Psoas muscle (tissue), 8 donors: ENCODE measurements around the gene TCFL5. TPM values are rescaled to one million over a fixed set of nuclear protein-coding genes. Genes with fewer than 3 reads are reported as not detected.

Source experiments
- ATAC-seq, 4 donors: fragments of 200-7000 bp; cut with Tn5 transposase; one replicate each; pipeline ENCODE4 v1.9.1; 2020; ENCODE audit warnings: moderate library complexity in 3 of 4, mild to moderate bottlenecking in 2 of 4
- DNase-seq, 2 donors: peaks; one replicate each; pipeline ENCODE4 v3.0.0-alpha.2; 2020
- H3K27ac ChIP-seq: fragments of 200-600 bp; one replicate; pipeline ENCODE4 v1.8.0; 2022
- H3K27me3 ChIP-seq, 3 donors: fragments of 200-600 bp in 1 of 3; one replicate each; pipeline versions ENCODE4 v1.6.1 to v1.8.0; 2013 to 2022; ENCODE audit warnings: low read length in 2 of 3, mild to moderate bottlenecking in 2 of 3, moderate library complexity in 1 of 3; ENCODE audit not compliant: insufficient read depth in 3 of 3
- H3K36me3 ChIP-seq, 2 donors: fragments of 200-600 bp in 1 of 2; one replicate each; pipeline versions ENCODE4 v1.6.1 to v1.8.0; 2013 to 2022; ENCODE audit warnings: low read depth in 1 of 2, mild to moderate bottlenecking in 1 of 2, moderate library complexity in 1 of 2; ENCODE audit not compliant: insufficient read depth in 1 of 2
- H3K4me1 ChIP-seq: fragments of 200-600 bp; one replicate; pipeline ENCODE4 v1.8.0; 2022
- H3K4me3 ChIP-seq: fragments of 200-600 bp; one replicate; pipeline ENCODE4 v1.8.0; 2022; ENCODE audit warnings: mild to moderate bottlenecking
- H3K9me3 ChIP-seq: fragments of 200-600 bp; one replicate; pipeline ENCODE4 v1.8.0; 2022
- WGBS, 3 donors: extraction: QIAGEN DNeasy Blood & Tissue Kit; methylation state at CpG; one replicate each; pipeline versions ENCODE4 v1.1.6 to v1.1.7; 2013; 5-methylcytosine and 5-hydroxymethylcytosine counted together
- intact Hi-C, 2 donors: fragments of 100-400 bp; cut with DNase I; formaldehyde crosslinking; loops; one replicate each; pipeline versions ENCODE4 v1.11.0 to v1.14.2; 2022
- polyA plus RNA-seq, 3 donors: library from polyadenylated mRNA; stranded (reverse); fragments of 200-250 nt; gene quantifications; one replicate each; pipeline ENCODE4 v1.2.3, GENCODE V29; 2013
- total RNA-seq, 4 donors: library from RNA; stranded (reverse); fragmentation: NEBNext Ultra II Directional in 2 of 4; extraction: Animal tissue kit (Norgen Biotek cat#: 25700) in 2 of 4; gene quantifications; one replicate each; pipeline versions ENCODE4 v1.2.1 to v1.2.4, GENCODE V29; 2021 to 2023
- TF ChIP-seq, protein P1 (sequence below): fragments of 200-600 bp; IDR thresholded peaks from one replicate; pipeline ENCODE4 v1.8.0; 2022; ENCODE audit warnings: antibody characterized with exemption
- donor health status: healthy with polysubstance abuse.
- donor health status: DM: no; HTN: no; CAD: no; lungs with moderate emphysema.
- donor health status: Bipolar disorder and iron deficiency.
- donor health status: healthy.
- donor health status: DM: yes; HTN: yes; CAD: no.
- donor health status: DM: no; HTN: no; CAD: no.
- donor health status: DM: no; HTN: no; CAD: no.
- donor health status: DM: yes; HTN: yes; CAD: no.

Gene TCFL5
- total and polyA plus RNA-seq, 7 donors = 2.3 to 5.2 (median 3.9) TPM

DNA sequence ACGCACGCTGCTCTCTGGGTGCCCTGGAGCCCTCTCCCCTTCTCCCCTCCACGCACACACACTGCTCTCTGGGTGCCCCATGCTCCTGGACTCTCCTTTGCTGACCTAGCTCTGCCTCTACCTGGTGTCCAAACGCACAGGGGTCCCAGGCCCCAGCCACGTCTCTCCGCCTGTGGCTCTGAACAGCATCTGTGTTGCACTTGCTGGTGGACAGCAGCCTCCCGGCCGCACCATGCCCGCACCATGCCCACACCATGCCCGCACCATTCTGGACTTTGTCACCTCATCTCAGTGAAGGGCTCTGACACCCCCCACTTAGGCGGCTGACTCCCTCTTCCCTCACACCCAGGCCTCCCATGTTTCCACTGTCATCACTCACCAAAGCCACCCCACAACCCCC is 21.8 kb downstream of the TCFL5 start:
- Histone ChIP-seq H3K9me3 (no peaks in the 10 kb centered on the region), H3K4me3 (no peak overlapping the region), H3K27me3 (peaks cover 0 to 24% (median 3%) of the 10 kb centered on the region in 3 donors), H3K36me3 (peaks cover 0 to 6% of the 10 kb centered on the region in 2 donors), H3K4me1 (no peaks in the 10 kb centered on the region), H3K27ac (no peak overlapping the region)
- ATAC-seq (no peak), DNase-seq (no peak)
- WGBS, 3 donors = 84 to 89% (median 87%) methylated on average over 11 of the region's 11 CpGs
- intact Hi-C loops = no loop called here
- TF ChIP-seq, protein P1, sequence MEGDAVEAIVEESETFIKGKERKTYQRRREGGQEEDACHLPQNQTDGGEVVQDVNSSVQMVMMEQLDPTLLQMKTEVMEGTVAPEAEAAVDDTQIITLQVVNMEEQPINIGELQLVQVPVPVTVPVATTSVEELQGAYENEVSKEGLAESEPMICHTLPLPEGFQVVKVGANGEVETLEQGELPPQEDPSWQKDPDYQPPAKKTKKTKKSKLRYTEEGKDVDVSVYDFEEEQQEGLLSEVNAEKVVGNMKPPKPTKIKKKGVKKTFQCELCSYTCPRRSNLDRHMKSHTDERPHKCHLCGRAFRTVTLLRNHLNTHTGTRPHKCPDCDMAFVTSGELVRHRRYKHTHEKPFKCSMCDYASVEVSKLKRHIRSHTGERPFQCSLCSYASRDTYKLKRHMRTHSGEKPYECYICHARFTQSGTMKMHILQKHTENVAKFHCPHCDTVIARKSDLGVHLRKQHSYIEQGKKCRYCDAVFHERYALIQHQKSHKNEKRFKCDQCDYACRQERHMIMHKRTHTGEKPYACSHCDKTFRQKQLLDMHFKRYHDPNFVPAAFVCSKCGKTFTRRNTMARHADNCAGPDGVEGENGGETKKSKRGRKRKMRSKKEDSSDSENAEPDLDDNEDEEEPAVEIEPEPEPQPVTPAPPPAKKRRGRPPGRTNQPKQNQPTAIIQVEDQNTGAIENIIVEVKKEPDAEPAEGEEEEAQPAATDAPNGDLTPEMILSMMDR = no peak

DNA sequence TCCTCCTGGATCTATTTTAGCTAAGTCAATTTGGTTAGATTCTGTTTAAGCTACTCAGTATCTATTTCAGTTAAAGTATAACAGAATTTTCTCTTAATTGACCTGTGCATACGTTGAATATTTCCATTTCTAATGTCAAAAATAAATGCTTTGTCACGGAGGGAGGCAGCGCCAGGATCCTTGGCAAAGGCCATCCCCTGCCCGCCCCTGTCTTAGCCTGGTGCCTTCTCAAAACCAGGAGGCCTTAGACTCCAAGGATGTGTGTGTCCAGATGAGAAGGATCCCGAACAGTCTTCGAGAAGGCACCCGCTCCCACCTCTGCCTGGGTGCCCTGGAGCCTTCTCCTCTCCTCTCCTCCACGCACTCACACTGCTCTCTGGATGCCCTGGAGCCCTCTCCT is 22.4 kb downstream of the TCFL5 start:
- Histone ChIP-seq H3K27me3 (peaks cover 0 to 25% (median 3%) of the 10 kb centered on the region in 3 donors), H3K9me3 (no peaks in the 10 kb centered on the region), H3K27ac (no peak overlapping the region), H3K4me1 (no peaks in the 10 kb centered on the region), H3K36me3 (peaks cover 0 to 6% of the 10 kb centered on the region in 2 donors), H3K4me3 (no peak overlapping the region)
- no peak for ATAC-seq
- intact Hi-C loops = no loop called here
- no peak for DNase-seq
- WGBS, 3 donors = 83 to 90% (median 89%) methylated on average over 7 to 8 of the region's 8 CpGs
- TF ChIP-seq, protein P1 = no peak

GRCh38 chr20:62838128-62838891 is 23.3 kb downstream of the TCFL5 start:
- no peak overlapping the region for H3K4me3 ChIP-seq
- ATAC-seq (no peak), DNase-seq (peak in 1 of 2 donors; percentile 50)
- intact Hi-C loops = no loop called here
- no peaks in the 10 kb centered on the region for H3K4me1 ChIP-seq
- no peaks in the 10 kb centered on the region for H3K9me3 ChIP-seq
- 67 to 75% (median 71%) methylated on average over 27 of the region's 27 CpGs for WGBS, 3 donors
- TF ChIP-seq, protein P1 = no peak
- peaks cover 0 to 28% (median 3%) of the 10 kb centered on the region in 3 donors for H3K27me3 ChIP-seq
- peaks cover 0 to 6% of the 10 kb centered on the region in 2 donors for H3K36me3 ChIP-seq
- no peak overlapping the region for H3K27ac ChIP-seq

- no peak for ATAC-seq
- TF ChIP-seq, protein P1 = no peak
These were observed 23.9 kb downstream of the TCFL5 start for GRCh38 chr20:62837790-62838127.

More at GRCh38 chr20:62837790-62838127, 23.9 kb downstream of the TCFL5 start:
- Histone ChIP-seq H3K27me3 (peaks cover 0 to 33% (median 6%) of the 10 kb centered on the region in 3 donors), H3K4me1 (no peaks in the 10 kb centered on the region), H3K27ac (no peak overlapping the region), H3K9me3 (no peaks in the 10 kb centered on the region), H3K4me3 (no peak overlapping the region), H3K36me3 (peaks cover 0 to 6% of the 10 kb centered on the region in 2 donors)
- DNase-seq = no peak
- intact Hi-C loops = no loop called here
- WGBS, 3 donors = 80 to 82% (median 81%) methylated on average over 8 of the region's 8 CpGs
